Neuronal stem cell (in vitro differentiated cells): ENCODE results near the gene SNX1.

Experiments
- DNase-seq: peaks from one replicate; pipeline ENCODE4 v3.0.0-alpha.2; 2013; ENCODE audit warnings: low spot score
- H2AFZ ChIP-seq: one replicate; pipeline ENCODE4 v1.6.1; 2013; ENCODE audit warnings: mild to moderate bottlenecking, low read length, inconsistent platforms
- H2AK5ac ChIP-seq: 2 replicates; pipeline ENCODE4 v1.6.1; 2013; ENCODE audit warnings: low read depth, mild to moderate bottlenecking, inconsistent platforms, low read length, moderate library complexity, mixed read lengths
- H2BK120ac ChIP-seq: 2 replicates; pipeline ENCODE4 v1.6.1; 2013; ENCODE audit warnings: low read depth, mild to moderate bottlenecking, inconsistent platforms, low read length, moderate library complexity, mixed read lengths
- H2BK12ac ChIP-seq: one replicate; pipeline ENCODE4 v1.6.1; 2013; ENCODE audit warnings: low read length, inconsistent platforms
- H2BK15ac ChIP-seq: 2 replicates; pipeline ENCODE4 v1.6.1; 2013; ENCODE audit warnings: mild to moderate bottlenecking, low read length, inconsistent platforms, mixed read lengths
- H2BK5ac ChIP-seq: one replicate; pipeline ENCODE4 v1.6.1; 2013; ENCODE audit warnings: inconsistent platforms, mild to moderate bottlenecking, low read length, moderate library complexity
- H3K14ac ChIP-seq: one replicate; pipeline ENCODE4 v1.6.1; 2013; ENCODE audit warnings: low read length, inconsistent platforms
- H3K18ac ChIP-seq: 2 replicates; pipeline ENCODE4 v1.6.1; 2013; ENCODE audit warnings: low read length, inconsistent platforms
- H3K23ac ChIP-seq: 2 replicates; pipeline ENCODE4 v1.6.1; 2013; ENCODE audit warnings: low read depth, mild to moderate bottlenecking, mixed read lengths, low read length, inconsistent platforms; ENCODE audit not compliant: poor library complexity
- H3K27ac ChIP-seq: replicated peaks from 3 replicates; pipeline ENCODE4 v1.5.1; 2013; ENCODE audit warnings: low read length, inconsistent platforms
- H3K27me3 ChIP-seq, 3 experiments: 2 replicates each; pipeline ENCODE4 v1.6.1; 2013; ENCODE audit warnings: low read length in 3 of 3, mild to moderate bottlenecking in 2 of 3, inconsistent platforms in 1 of 3, low read depth in 1 of 3, mixed read lengths in 1 of 3, moderate library complexity in 1 of 3; ENCODE audit not compliant: control insufficient read depth in 3 of 3, insufficient read depth in 3 of 3
- H3K36me3 ChIP-seq, 2 donors: replicated peaks in 1 of 2; 2 replicates each; pipeline ENCODE4 v1.6.1; 2013; ENCODE audit warnings: low read length in 2 of 2; ENCODE audit not compliant: control insufficient read depth in 2 of 2, insufficient read depth in 2 of 2
- H3K4ac ChIP-seq: 2 replicates; pipeline ENCODE4 v1.6.1; 2013; ENCODE audit warnings: inconsistent platforms, mild to moderate bottlenecking, low read length, moderate library complexity
- H3K4me1 ChIP-seq, 2 donors: 1 replicate in 1 of 2; 2 replicates in 1 of 2; pipeline ENCODE4 v1.6.1; 2013; ENCODE audit warnings: low read length in 2 of 2, low read depth in 1 of 2; ENCODE audit not compliant: control insufficient read depth in 2 of 2, insufficient read depth in 1 of 2
- H3K4me2 ChIP-seq: one replicate; pipeline ENCODE4 v1.6.1; 2013; ENCODE audit warnings: mild to moderate bottlenecking, low read length, inconsistent platforms; ENCODE audit not compliant: insufficient read depth, poor library complexity, severe bottlenecking
- H3K4me3 ChIP-seq, 2 donors: 2 replicates each; pipeline ENCODE4 v1.5.1; 2013; ENCODE audit warnings: low read length in 2 of 2, mild to moderate bottlenecking in 2 of 2, inconsistent platforms in 1 of 2, moderate library complexity in 1 of 2
- H3K79me1 ChIP-seq: one replicate; pipeline ENCODE4 v1.6.1; 2013; ENCODE audit warnings: low read depth, mild to moderate bottlenecking, inconsistent platforms, low read length, moderate library complexity
- H3K9ac ChIP-seq: one replicate; pipeline ENCODE4 v1.6.1; 2013; ENCODE audit warnings: mild to moderate bottlenecking, low read depth, low read length, inconsistent platforms; ENCODE audit not compliant: poor library complexity
- H3K9me3 ChIP-seq, 2 donors: replicated peaks in 1 of 2; 2 replicates each; pipeline versions ENCODE3 to v1.6.1; 2013; ENCODE audit warnings: low read length in 2 of 2, mild to moderate bottlenecking in 2 of 2, inconsistent platforms in 1 of 2, low read depth in 1 of 2, mixed read lengths in 1 of 2, moderate library complexity in 1 of 2; ENCODE audit not compliant: control insufficient read depth in 2 of 2, insufficient read depth in 1 of 2
- H4K8ac ChIP-seq: one replicate; pipeline ENCODE4 v1.6.1; 2013; ENCODE audit warnings: low read depth, mild to moderate bottlenecking, inconsistent platforms, low read length, moderate library complexity
- H4K91ac ChIP-seq: one replicate; pipeline ENCODE4 v1.6.1; 2013; ENCODE audit warnings: low read length, low read depth, mild to moderate bottlenecking, inconsistent platforms; ENCODE audit not compliant: poor library complexity
- WGBS, 2 donors: extraction: QIAGEN DNeasy Blood & Tissue Kit; methylation state at CpG; one replicate each; pipeline ENCODE4 v1.1.7; 2013; ENCODE audit warnings: missing lambda C conversion rate in 2 of 2, mixed read lengths in 1 of 2; ENCODE audit not compliant: insufficient read length in 2 of 2, insufficient replicate concordance in 1 of 2; ENCODE audit errors: extremely low coverage in 2 of 2; 5-methylcytosine and 5-hydroxymethylcytosine counted together

SNX1 gene

GRCh38 chr15:64149893-64150578 lies 54.3 kb downstream of the SNX1 start:
- H3K27me3 ChIP-seq: peaks cover 11 to 18% (median 14%) of the 10 kb centered on the region in 3 experiments
- no peak overlapping the region for H2BK5ac ChIP-seq
- H3K18ac ChIP-seq: no peak overlapping the region
- H2BK15ac ChIP-seq: no peak overlapping the region
- no peak overlapping the region for H2AFZ ChIP-seq
- H3K14ac ChIP-seq: no peak overlapping the region
- no peak overlapping the region for H3K4me3 ChIP-seq
- no peaks in the 10 kb centered on the region for H3K79me1 ChIP-seq
- H4K91ac ChIP-seq: no peak overlapping the region
- H2BK12ac ChIP-seq: no peak overlapping the region
- peaks cover 9 to 18% of the 10 kb centered on the region in 2 donors for H3K36me3 ChIP-seq
- no peak overlapping the region for H3K9ac ChIP-seq
- no peak overlapping the region for H3K27ac ChIP-seq
- WGBS, 2 donors: no CpG with 5 or more reads among the region's 9 CpGs
- H2AK5ac ChIP-seq: peak overlapping the region; percentile 7
- peaks cover 0 to 2% of the 10 kb centered on the region in 2 donors for H3K9me3 ChIP-seq
- H3K4me1 ChIP-seq: peaks cover 4 to 19% of the 10 kb centered on the region in 2 donors
- no peak overlapping the region for H3K4me2 ChIP-seq
- no peak overlapping the region for H3K23ac ChIP-seq
- DNase-seq: no peak
- H2BK120ac ChIP-seq: no peak overlapping the region
- H3K4ac ChIP-seq: no peak overlapping the region
- H4K8ac ChIP-seq: no peak overlapping the region

GRCh38 chr15:64151727-64152506 lies 56.1 kb downstream of the SNX1 start, which contains the start of gene SNX22:
SNX22 (plus strand) TSS chr15:64151731; CDS start chr15:64151776, 45 bp downstream.
- peaks cover 4 to 16% of the 10 kb centered on the region in 2 donors for H3K4me1 ChIP-seq
- peaks cover 11 to 18% (median 14%) of the 10 kb centered on the region in 3 experiments for H3K27me3 ChIP-seq
- WGBS, 2 donors: no CpG with 5 or more reads among the region's 83 CpGs
- peak within 1 kb of the TSS; percentile 91 for H3K14ac ChIP-seq
- peak; percentile 26 for DNase-seq
- H2BK5ac ChIP-seq: no peak within 1 kb of the TSS
- peak within 1 kb of the TSS; percentile 99 for H2AFZ ChIP-seq
- H3K18ac ChIP-seq: peak within 1 kb of the TSS; percentile 93
- no peak within 1 kb of the TSS for H3K4ac ChIP-seq
- peak within 1 kb of the TSS; percentile 32 for H2BK12ac ChIP-seq
- H3K9me3 ChIP-seq: peaks cover 0 to 2% of the 10 kb centered on the region in 2 donors
- no peaks in the 10 kb centered on the region for H3K79me1 ChIP-seq
- H3K23ac ChIP-seq: peak within 1 kb of the TSS; percentile 68
- H2BK120ac ChIP-seq: no peak within 1 kb of the TSS
- no peak within 1 kb of the TSS for H4K8ac ChIP-seq
- peak within 1 kb of the TSS; percentile 52 to 89 for H3K4me3 ChIP-seq
- H2AK5ac ChIP-seq: no peak within 1 kb of the TSS
- peak within 1 kb of the TSS; percentile 89 for H3K9ac ChIP-seq
- peaks cover 18 to 28% of the 10 kb centered on the region in 2 donors for H3K36me3 ChIP-seq
- H2BK15ac ChIP-seq: peak within 1 kb of the TSS; percentile 95
- no peak within 1 kb of the TSS for H4K91ac ChIP-seq
- peak within 1 kb of the TSS; percentile 94 for H3K4me2 ChIP-seq
- no peak within 1 kb of the TSS for H3K27ac ChIP-seq

GRCh38 chr15:64152507-64153387 lies 57.0 kb downstream of the SNX1 start:
- Histone ChIP-seq H3K4me3 (peak overlapping the region; percentile 52 to 89), H3K23ac (peak overlapping the region; percentile 68)
- no CpG with 5 or more reads among the region's 27 CpGs for WGBS, 2 donors

More at GRCh38 chr15:64152507-64153387, 57.0 kb downstream of the SNX1 start:
- Histone ChIP-seq H3K14ac (peak overlapping the region; percentile 91), H3K9me3 (peaks cover 0 to 2% of the 10 kb centered on the region in 2 donors), H3K18ac (peak overlapping the region; percentile 93), H3K4ac (no peak overlapping the region), H4K8ac (no peak overlapping the region), H3K27me3 (peaks cover 11 to 18% (median 14%) of the 10 kb centered on the region in 3 experiments), H3K36me3 (peaks cover 26 to 36% of the 10 kb centered on the region in 2 donors), H4K91ac (no peak overlapping the region), H3K4me1 (peaks cover 4 to 14% of the 10 kb centered on the region in 2 donors), H3K9ac (peak overlapping the region; percentile 89), H2BK15ac (peak overlapping the region; percentile 95), H2AK5ac (peak overlapping the region; percentile 73), H2AFZ (peak overlapping the region; percentile 99), H2BK12ac (no peak overlapping the region), H2BK120ac (no peak overlapping the region), H2BK5ac (no peak overlapping the region), H3K4me2 (peak overlapping the region; percentile 94), H3K27ac (no peak overlapping the region), H3K79me1 (no peaks in the 10 kb centered on the region)
- no peak for DNase-seq
